GM19372 (cell line): ENCODE data around the gene IL6R.
"Not testable (repeated sequence)": the region's sequence is repeated elsewhere in the genome, so short reads cannot be mapped to it uniquely, and the experiment has no call there.

ENCODE experiments used
- ATAC-seq: cut with Tn5 transposase; IDR thresholded peaks from one replicate; pipeline ENCODE4 v1.9.1; 2021; ENCODE audit warnings: mild to moderate bottlenecking, low read depth, moderate library complexity; ENCODE audit not compliant: unreplicated experiment

IL6R gene

DNA sequence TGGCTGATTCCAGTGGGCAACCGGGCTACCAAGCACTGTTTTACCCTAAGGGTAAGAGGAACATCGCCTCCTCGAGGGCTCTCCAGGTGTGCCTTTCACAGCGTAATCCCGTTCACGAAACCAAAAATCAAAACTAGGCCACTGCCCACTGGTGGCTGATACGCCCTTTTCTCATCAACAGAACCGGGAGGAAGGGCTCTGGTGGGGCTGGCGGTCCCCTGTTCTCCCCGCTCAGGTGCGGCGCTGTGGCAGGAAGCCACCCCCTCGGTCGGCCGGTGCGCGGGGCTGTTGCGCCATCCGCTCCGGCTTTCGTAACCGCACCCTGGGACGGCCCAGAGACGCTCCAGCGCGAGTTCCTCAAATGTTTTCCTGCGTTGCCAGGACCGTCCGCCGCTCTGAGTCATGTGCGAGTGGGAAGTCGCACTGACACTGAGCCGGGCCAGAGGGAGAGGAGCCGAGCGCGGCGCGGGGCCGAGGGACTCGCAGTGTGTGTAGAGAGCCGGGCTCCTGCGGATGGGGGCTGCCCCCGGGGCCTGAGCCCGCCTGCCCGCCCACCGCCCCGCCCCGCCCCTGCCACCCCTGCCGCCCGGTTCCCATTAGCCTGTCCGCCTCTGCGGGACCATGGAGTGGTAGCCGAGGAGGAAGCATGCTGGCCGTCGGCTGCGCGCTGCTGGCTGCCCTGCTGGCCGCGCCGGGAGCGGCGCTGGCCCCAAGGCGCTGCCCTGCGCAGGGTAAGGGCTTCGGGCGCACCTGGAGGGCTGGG, at the start of gene IL6R:
Gene IL6R (plus strand): TSS at position 360 of the 763 bp plus-strand sequence. CDS start 287 bp downstream, at position 647.
- peak; percentile 52 for ATAC-seq

DNA sequence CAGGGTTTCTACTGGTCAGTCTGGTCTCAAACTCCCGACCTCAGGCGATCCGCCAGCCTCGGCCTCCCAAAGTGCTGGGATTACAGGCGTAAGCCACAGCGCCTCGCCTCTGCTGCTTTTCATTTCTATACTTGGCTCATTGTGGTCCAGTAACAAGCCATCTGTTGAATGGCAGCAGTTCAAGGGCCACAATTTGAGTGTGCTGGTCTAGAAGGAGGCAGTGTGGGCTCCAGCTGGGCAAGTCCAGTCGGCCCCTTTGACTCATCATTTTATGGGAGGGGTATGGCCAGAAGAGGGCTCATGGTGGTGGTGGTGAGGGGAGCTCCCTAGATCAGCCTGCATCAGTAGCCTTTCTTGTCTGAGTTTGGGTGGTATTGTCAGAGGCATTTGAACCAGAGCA, 46.6 kb upstream of the IL6R start:
- no peak for ATAC-seq

DNA sequence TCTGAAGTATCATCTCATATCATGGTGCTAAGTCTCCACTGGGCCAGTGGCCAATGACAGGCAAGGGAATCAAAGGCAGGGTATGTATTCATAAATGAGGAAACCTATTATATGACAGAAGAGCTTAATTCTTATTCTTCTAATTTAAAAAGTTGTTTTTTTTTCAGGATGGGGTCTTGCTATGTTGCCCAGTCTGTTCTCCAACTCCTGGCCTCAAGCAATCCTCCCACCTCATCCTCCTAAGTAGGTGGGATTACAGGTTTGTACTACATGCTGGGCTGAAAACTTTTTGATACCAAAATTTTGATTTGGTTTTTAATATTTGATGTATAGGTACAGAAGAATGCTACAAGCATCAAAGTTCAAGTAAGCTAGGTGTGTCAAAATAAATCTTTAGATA, 44.9 kb upstream of the IL6R start:
- ATAC-seq = no peak

DNA sequence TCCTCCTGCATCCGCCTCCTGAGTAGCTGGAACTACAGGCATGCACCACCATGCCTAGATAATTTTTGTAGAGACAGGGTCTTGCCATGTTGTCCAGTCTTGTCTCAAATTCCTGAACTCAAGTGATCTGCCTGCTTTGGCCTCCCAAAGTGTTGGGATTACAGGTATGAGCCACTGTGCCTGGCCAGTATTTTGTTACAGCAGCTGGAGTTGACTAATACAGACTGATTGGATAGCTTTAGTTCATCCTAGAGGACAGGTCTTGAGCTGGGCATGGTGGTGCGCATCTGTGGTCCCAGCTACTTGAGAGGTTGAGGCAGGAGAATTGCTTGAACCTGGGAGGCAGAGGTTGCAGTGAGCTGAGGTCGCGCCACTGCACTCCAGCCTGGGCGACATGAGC, 44.3 kb upstream of the IL6R start:
- ATAC-seq = not testable (repeated sequence)

DNA sequence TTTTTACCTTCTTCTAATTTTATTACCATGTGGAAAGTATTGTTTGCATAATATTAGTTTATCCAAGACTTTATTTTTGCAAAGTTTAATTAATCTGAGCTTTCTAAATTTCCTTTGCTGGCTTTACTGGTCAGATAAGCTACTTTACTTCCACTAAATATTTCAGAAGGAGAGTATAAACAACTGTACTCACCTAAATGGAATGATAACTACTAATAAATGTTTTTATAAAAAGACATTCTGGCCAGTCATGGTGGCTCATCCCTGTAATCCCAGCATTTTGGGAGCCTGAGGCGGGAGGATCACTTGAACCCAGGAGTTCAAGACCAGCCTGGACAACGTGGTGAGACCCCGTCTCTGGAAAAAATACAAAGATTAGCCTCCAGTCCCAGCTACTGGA, 43.8 kb upstream of the IL6R start:
- no peak for ATAC-seq

DNA sequence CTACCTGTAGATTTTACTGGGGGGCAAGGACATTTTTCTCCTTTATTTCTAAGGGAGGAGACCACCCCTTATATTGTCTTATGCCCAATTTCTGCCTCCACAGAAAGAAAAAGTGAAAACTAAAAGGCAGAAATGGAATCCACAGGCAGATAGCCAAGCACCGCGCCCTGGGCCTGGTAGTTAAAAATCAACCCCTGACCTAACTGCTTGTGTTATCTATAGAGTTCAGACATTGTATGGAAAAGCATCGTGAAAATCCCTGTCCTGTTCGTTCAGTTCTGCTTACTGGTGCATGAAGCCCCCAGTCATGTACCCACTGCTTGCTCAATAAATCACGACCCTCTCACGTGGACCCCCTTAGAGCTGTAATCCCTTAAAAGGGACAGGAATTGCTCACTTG, 33.7 kb upstream of the IL6R start:
- no peak for ATAC-seq

DNA sequence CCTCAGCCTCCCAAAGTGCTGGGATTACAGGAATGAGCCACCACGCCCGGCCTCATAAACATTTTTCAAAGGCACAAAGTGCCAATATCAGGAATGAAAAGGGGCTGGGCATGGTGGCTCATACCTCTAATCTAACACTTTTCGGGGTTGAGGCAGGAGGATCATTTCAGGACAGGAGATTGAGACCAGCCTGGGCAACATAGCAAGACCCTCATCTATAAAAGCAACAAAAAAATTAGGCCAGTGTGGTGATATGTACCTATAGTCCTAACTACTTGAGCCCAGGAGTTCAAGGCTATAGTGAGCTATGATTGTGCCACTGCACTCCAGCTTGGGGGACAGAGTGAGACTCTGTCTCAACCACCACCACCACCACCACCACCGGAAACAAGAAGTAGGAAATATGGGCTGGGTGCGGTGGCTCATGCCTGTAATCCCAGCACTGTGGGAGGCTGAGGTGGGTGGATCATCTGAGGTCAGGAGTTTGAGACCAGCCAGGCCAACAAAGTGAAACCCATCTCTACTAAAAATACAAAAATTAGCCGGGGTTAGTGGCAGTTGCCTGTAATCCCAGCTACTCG, 31.3 kb upstream of the IL6R start:
- not testable (repeated sequence) for ATAC-seq

DNA sequence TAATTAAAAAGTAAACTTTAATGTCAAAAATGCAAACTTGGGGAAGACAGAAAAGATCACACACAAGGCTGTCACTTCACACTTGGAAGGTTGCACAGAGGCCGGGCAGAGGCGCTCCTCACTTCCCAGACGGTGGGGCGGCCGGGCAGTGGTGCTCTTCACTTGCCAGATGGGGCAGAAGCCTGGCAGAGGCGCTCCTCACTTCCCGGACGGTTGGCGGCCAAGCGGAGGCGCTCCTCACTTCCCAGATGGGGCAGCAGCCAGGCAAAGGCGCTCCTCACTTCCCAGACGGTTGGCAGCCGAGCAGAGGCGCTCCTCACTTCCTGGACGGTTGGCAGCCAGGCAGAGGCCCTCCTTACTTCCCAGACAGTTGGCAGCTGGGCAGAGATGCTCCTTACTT, 25.8 kb upstream of the IL6R start:
- no peak for ATAC-seq

DNA sequence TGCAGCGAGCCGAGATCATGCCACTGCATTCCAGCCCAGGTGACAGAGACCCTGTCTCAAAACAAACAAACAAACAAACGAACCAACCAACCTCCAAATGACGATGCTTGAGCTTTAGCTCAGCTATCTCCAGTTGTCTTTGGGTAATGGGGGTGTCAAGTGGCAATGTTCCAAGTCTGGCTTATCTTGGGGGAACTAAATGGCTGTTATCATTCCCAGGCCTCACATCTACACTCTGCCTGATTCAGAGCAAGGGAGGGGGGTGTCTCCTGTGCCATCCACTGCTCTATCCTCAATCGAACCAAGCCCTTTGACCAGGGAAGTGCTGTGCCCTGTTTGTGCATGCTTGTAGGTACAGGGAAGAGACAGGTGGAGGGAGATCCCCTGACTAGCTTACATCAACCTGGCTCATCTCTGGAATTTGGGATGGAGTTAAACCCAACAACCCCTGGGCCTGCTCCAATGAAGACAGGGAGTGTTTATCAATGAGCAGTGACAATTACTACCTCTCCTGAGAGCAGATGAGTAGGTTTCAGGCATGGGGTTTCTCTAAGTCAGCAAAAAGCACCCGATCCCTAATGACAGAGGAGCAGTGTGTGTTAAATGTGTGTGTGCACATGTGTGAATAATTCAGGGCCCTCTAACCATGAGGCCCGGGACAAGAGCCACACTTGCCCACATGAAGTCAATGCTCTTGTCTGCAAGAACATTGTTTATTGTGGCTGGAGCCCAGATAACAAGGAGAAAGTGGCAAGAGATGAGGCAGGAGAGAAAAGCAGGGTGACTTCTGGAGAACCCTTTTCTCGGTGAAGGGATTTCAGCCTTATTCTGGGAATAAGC, 20.3 kb upstream of the IL6R start:
- ATAC-seq = no peak

DNA sequence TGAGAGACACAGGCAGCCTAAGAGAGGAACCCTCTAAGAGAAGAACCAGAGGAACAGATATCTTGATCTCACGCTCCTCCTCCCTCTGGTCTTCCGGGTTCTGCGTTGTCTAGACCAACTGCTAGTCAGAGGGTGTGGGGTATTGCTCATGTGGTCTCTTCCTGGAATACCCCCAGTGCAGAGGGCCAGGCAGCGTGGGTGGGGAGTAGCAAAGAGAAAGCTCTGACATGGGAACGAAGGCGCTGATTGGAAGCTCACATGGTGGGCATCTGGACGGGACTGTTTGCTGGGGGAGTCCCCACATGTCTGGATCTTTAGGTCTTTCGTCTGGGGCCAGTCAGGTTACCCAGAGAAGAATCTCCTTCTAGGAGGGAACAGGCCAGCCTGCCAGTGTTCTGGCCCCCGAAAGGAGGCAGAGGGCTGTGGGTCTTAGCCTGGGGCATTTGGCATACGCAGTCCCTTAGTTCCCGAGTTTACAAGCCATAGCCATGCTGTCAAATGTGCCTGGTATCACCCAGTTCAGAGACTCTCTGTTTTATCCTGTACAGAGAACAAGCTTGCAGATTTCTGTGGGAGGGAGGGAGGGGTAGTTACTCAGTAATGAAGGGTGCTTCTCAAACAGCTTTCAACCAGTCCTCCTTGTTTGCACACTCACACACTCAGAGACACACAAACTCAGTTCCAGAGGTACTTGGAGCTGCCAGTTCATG, 18.3 kb upstream of the IL6R start:
- no peak for ATAC-seq

DNA sequence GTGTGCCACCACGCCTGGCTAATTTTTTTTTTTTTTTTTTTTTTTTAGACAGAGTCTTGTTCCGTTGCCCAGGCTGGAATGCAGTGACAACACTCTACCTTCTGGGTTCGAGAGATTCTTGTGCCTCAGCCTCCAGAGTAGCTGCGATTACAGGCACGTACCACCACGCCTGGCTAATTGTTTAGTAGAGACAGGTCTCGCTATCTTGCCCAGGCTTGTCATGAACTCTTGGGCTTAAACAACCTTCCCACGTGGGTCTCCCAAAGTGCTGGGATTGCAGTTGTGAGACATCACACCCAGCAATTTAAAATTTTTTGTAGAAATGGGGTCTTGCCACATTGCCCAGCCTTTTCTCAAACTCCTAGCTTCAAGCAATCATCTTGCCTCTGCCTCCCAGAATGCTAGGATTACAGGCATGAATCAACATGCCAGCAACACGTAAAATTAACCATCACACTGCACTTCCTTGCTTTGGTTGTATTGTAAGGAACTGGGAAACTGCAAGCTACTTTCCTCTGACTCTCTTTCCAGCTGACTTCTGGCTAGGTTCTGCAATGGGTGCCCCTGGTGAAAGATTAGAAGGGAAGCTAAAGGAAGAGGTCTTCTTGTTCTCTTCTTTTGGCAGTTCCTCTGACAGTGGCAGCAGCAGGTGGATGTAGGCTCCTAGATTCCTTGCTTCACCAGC, 13.9 kb upstream of the IL6R start:
- no peak for ATAC-seq

DNA sequence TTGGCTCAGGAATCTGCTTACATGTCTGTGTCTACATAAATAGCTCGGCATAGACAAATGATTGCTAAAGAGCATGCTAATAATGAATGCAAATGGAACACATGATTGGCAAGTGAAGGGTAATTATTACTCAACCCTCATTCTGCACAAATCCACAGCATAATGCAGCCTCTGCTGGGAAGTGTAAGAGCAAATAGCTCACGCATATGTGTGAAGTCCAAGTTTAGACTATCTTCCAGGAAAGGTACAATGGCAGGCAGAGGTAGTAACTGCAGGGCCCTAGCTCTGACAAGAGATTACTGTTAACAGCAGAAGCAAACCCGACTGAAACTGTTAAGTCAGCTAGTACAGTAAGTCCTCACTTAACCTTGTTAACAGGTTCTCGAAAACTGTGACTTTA, 7.0 kb upstream of the IL6R start:
- ATAC-seq = no peak

DNA sequence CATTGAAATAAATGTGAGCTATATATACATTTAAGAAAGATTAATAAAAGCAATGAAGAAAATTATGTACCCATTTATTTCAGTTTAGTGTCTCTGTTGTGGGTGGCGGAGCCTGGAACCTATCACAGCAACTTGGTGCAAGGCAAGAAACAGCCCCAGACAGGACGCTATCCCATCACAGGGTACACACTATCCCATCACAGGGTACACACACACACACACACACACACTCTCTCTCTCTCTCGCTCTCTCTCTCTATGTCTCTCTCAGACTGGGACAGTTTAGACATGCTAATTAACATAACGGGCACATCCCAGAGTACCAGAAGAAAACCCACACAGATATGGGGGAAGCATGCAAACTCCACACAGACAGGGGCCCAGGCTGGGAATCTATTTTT, 6.5 kb upstream of the IL6R start:
- no peak for ATAC-seq

DNA sequence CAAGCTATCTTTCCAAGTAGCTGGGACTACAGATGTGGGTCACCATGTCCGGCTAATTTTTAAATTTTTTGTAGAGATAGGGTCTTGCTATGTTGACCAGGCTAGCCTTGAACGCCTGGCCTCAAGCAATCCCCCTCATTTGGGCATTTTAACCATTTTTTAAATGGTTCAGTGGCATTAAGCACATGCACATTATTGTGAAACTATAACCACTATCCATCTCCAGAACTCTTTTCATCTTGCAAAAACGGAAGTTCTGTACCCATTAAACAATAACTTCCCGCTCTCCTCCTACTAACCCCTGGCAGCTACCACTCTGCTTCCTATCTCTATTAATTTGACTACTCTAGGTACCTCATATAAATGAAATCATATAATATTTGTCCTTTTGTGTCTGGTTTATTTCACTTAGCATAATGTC, 4.8 kb upstream of the IL6R start:
- no peak for ATAC-seq

DNA sequence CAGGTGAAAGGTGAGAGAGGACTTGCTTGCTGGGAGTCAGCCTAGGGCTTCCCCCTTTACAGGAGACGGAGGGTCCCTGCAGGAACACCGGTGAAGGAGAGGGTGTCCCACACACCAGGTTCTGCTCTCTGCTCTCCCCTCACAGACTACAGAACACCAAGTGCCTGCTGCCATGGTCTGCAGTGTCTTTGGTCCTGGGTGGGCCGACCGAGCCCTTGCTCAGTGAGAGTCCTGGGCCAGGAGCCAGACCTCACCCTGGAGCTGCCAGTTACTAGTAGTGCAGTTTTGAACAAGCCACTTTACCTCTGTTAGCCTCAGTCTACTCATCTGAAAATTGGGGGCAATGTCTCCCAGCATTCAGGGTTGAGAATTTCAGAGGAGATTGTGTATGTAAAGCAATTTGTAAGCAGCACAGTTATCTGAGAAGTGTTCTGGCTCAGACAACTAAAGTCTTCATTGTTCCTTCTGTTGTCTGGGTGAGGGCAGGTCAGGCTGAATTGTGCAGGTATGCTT, 2.7 kb upstream of the IL6R start:
- ATAC-seq = no peak

DNA sequence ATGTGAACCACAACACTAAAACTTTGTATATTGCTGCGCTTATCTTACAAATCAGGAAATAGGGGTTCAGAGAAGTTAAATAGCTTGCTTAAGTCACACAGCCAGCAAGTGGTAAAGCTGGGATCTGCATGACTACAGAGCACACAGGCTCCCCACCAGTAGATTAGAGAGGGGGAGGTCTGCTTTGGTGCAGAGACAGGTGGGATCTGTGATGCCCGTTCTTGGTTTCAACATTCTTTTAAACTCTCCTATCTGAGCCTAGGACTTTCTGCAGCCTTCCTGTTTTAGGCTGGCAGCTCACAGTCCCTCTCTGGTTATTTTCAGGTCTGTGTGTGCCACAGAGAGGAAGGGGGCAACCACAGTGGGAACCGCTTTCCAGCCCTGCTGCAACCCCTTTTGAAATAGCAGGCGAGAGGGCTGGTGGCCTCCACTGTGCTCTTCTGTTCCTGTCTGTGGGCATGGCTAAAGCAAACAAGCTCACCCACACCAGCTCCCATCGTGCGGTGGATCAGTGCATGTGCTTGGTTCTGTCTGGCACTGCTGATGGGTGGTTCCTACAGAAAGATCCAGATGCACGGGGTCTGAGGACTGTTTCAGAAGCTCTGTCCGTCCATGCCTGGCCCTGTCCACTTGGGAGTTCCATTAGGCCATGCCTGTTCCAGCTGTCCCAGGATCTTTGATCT, 1.7 kb upstream of the IL6R start:
- ATAC-seq = no peak

DNA sequence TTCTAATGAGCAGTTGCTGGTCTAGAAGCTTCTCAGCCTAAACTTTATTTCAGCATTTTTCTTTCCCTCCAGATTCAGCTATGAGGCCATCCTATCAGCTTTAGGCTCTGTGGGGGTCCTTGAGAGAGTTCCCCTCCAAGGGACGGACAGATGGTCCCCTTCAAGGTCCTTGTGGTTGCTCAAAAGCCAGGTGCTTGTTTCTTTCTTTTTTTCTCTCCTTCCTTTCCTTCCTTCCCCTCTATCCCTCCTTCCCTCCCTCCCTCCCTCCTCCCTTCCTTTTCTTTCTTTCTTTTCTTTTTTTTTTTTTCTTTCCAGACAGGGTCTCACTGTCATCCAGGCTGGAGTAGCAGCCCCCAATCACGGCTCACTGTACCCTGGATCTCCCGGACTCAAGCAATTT, 1.2 kb upstream of the IL6R start:
- ATAC-seq = no peak

DNA sequence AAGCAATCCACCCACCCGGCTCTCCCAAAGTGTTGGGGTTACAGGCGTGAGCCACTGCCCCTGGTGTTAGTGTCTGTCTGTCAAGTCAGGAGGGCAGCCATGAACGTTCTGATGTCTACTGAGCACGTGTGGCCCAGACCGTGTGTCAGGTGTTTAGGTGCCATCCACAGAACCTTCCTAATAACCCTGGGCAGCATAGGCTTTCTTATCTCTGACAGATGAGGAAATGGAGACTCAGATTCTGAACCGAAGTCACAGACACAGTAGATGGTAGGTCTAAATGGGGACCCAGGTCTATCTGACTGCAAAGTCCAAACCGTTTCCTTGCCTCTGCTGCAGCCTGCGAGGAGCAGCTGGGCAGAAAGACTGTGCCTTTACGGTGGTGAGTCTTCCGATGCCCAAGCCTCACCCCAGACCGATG, 622 bp upstream of the IL6R start:
- ATAC-seq = no peak

DNA sequence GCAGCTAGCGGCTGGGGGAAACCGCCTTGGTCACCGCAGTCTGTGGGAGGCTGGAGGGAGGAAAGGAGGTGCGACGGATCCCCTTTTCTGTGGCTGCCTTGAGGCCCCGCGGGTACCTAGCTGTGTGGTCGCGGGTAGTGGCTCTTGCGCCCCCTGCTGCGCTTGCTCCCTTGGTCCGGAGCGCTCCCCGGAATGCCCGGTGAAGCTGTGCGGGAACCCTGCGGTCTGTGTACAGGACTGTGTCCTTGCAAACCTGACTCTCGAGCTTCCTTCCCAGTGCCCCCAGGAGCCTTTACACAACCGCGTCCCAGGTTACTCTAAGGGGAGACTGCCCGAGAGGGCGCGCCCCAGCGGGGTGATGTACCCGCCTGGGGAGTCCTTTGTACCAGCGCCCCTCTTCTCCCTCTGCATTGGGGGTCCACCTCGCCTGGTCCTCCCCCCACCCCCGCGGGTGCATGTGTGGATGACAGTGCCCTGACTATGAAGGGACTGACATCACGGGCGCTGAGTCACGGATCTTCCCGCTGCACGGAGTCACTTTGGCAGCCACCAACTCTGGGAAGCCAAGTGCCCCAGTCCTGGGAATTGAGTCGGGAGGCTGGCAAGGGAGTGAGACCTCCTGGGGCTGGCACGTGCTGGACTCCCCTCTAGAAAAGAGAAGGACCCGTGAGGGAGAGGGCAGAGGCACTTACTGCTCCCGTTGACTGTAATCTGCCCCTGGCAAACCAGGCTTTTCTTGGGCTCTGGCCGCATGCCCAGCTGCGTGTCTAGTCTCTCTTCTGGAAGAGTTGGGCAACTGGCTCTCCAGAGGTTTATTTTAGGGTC, 816 bp downstream of the IL6R start:
- ATAC-seq = peak; percentile 8
